Spinal cord (tissue), 10 donors: Measurements from ENCODE around the gene CPLX4. TPM values are rescaled to one million over a fixed set of nuclear protein-coding genes. Genes with fewer than 3 reads are reported as not detected.
"Not testable (repeated sequence)": the region's sequence is repeated elsewhere in the genome, so short reads cannot be mapped to it uniquely, and the experiment has no call there.

Experiments used
- DNase-seq, 6 donors: peaks; one replicate each; pipeline versions ENCODE4 v3.0.0 to v3.0.0-alpha.2; 2013 to 2015; ENCODE audit warnings: low spot score in 6 of 6, low read depth in 4 of 6
- H3K27ac ChIP-seq: one replicate; pipeline ENCODE4 v1.5.1; 2013; ENCODE audit warnings: low read depth, low read length, control low read depth
- H3K27me3 ChIP-seq: one replicate; pipeline ENCODE4 v1.6.1; 2013; ENCODE audit warnings: low read length; ENCODE audit not compliant: control insufficient read depth, insufficient read depth
- H3K36me3 ChIP-seq: one replicate; pipeline ENCODE4 v1.6.1; 2013; ENCODE audit warnings: low read length; ENCODE audit not compliant: control insufficient read depth, insufficient read depth
- H3K4me1 ChIP-seq: one replicate; pipeline ENCODE4 v1.6.1; 2013; ENCODE audit warnings: low read length; ENCODE audit not compliant: control insufficient read depth, insufficient read depth
- H3K4me3 ChIP-seq: one replicate; pipeline ENCODE4 v1.5.1; 2013; ENCODE audit warnings: low read depth, low read length, control low read depth
- H3K9me3 ChIP-seq: one replicate; pipeline ENCODE4 v1.6.1; 2013; ENCODE audit warnings: low read length; ENCODE audit not compliant: control insufficient read depth, insufficient read depth
- WGBS: methylation state at CpG from one replicate; pipeline ENCODE4 v1.1.5; 2013; ENCODE audit warnings: missing lambda C conversion rate; ENCODE audit not compliant: insufficient coverage; 5-methylcytosine and 5-hydroxymethylcytosine counted together
- polyA plus RNA-seq, 2 donors: library from polyadenylated mRNA; unstranded; fragments of 120-200 nt; gene quantifications; one replicate each; pipeline ENCODE4 v1.2.1, GENCODE V29; 2013; ENCODE audit not compliant: insufficient read length in 2 of 2
- total RNA-seq, 2 donors: library from RNA; depleted of rRNA in 1 of 2; stranded (reverse); fragments of 120-200 nt in 1 of 2; fragments of >200 nt in 1 of 2; gene quantifications; one replicate each; pipeline versions ENCODE4 v1.2.3 to v1.2.4, GENCODE V29; 2013 to 2014
- donor health status: healthy.

CPLX4 gene
- total and polyA plus RNA-seq, 4 donors, result 0.20 to 0.35 (median 0.25) TPM

GRCh38 chr18:59255491-59255890 is 63.0 kb downstream of the CPLX4 start:
- not testable (repeated sequence) for DNase-seq, H3K4me3 ChIP-seq, H3K36me3 ChIP-seq, H3K27ac ChIP-seq, H3K4me1 ChIP-seq, H3K9me3 ChIP-seq, H3K27me3 ChIP-seq
- WGBS, result 95% methylated on average over 13 of the region's 30 CpGs

- H3K36me3 ChIP-seq, result no peaks in the 10 kb centered on the region
- DNase-seq, result peak in 5 of 6 donors; percentile 54 to 96 (median 72)
- WGBS, result 0% methylated on average over 3 of the region's 5 CpGs
- peaks cover 19% of the 10 kb centered on the region for H3K27me3 ChIP-seq
- no peaks in the 10 kb centered on the region for H3K4me1 ChIP-seq
- no peaks in the 10 kb centered on the region for H3K9me3 ChIP-seq
- H3K27ac ChIP-seq, result no peak overlapping the region
- H3K4me3 ChIP-seq, result no peak overlapping the region
Measured at GRCh38 chr18:59249199-59249774, 69.2 kb downstream of the CPLX4 start.

GRCh38 chr18:59246796-59247195 is 71.7 kb downstream of the CPLX4 start:
- H3K9me3 ChIP-seq, result no peaks in the 10 kb centered on the region
- H3K4me1 ChIP-seq, result no peaks in the 10 kb centered on the region
- no peak overlapping the region for H3K27ac ChIP-seq
- no peak for DNase-seq
- H3K4me3 ChIP-seq, result no peak overlapping the region
- no peaks in the 10 kb centered on the region for H3K36me3 ChIP-seq
- 50% methylated on average over 4 of the region's 4 CpGs for WGBS
- H3K27me3 ChIP-seq, result peaks cover 19% of the 10 kb centered on the region

Other genes starting within 250 kb of the CPLX4 start
- 100 to 1,000 TPM in 1 of 2 donors, 10 to 100 TPM in 1; 61.7 to 107 TPM for gene SEC11C, start 178.8 kb downstream of the CPLX4 start, total RNA-seq
- 100 to 1,000 TPM; 169 to 206 TPM for gene SEC11C, start 178.8 kb downstream of the CPLX4 start, polyA plus RNA-seq
- gene GRP, start 98.5 kb downstream of the CPLX4 start, total RNA-seq, result 1 to 10 TPM; 2.0 to 5.1 TPM
- 10 to 100 TPM in 1 of 2 donors, 1 to 10 TPM in 1; 9.5 to 11.1 TPM for gene GRP, start 98.5 kb downstream of the CPLX4 start, polyA plus RNA-seq
- under 1 TPM in 1 of 2 donors, not detected in 1; 0.22 TPM for gene RAX, start 45.2 kb downstream of the CPLX4 start, total RNA-seq
- gene RAX, start 45.2 kb downstream of the CPLX4 start, polyA plus RNA-seq, result not detected
- 10 to 100 TPM; 63.2 to 87.5 TPM for gene LMAN1, start 40.6 kb upstream of the CPLX4 start, total RNA-seq
- gene LMAN1, start 40.6 kb upstream of the CPLX4 start, polyA plus RNA-seq, result 10 to 100 TPM; 32.1 to 36.2 TPM